AG10803 (cell line): Measurements from ENCODE around the gene MON1A.
"Not testable (repeated sequence)": the region's sequence is repeated elsewhere in the genome, so short reads cannot be mapped to it uniquely, and the experiment has no call there.

ENCODE experiments used
- DNase-seq: peaks from one replicate; pipeline ENCODE4 v3.0.0; 2010; ENCODE audit warnings: low read depth
- H3K4me3 ChIP-seq: 2 replicates; pipeline ENCODE4 v1.5.1; 2011; ENCODE audit warnings: mild to moderate bottlenecking, low read length, control low read depth
- CTCF ChIP-seq: conservative IDR thresholded peaks from 2 replicates; pipeline ENCODE4 v1.5.1; 2011; ENCODE audit warnings: mild to moderate bottlenecking, low read length, control low read depth, inconsistent platforms

Gene MON1A

GRCh38 chr3:49906073-49906743, 23.4 kb downstream of the MON1A start:
- DNase-seq = peak; percentile 46
- peak overlapping the region; percentile 45 for H3K4me3 ChIP-seq
- TF ChIP-seq CTCF = peak; percentile 65

DNA sequence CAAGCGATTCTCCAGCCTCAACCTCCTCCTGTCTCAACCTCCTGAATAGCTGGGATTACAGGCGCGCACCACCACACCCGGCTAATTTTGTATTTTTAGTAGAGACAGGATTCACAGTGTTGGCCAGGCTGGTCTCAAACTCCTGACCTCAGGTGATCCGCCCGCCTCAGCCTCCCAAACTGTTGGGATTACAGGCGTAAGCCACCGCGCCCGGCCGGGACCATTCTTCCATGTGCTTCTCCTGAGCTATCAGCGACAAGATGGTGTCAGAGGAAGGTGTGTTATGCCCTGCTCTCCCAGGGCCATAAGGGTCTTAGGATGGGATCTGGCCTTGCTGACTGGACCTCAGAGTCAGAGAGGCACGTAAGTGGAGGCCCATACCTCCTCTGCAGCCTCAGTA, 25.2 kb downstream of the MON1A start:
- not testable (repeated sequence) for DNase-seq, H3K4me3 ChIP-seq

GRCh38 chr3:49903451-49904424, 25.9 kb downstream of the MON1A start, which contains the start of gene MST1R:
MST1R (minus strand) TSS chr3:49903873; CDS start chr3:49903609, 264 bp downstream.
- DNase-seq = no peak
- peak within 1 kb of the TSS; percentile 28; the same call in 1 of the 2 replicates for H3K4me3 ChIP-seq

GRCh38 chr3:49902511-49903345, 26.9 kb downstream of the MON1A start:
- H3K4me3 ChIP-seq = no peak overlapping the region
- no peak for DNase-seq
- TF ChIP-seq CTCF = no peak

More at GRCh38 chr3:49903451-49904424, 25.9 kb downstream of the MON1A start, which contains the start of gene MST1R:
- TF ChIP-seq CTCF = no peak

GRCh38 chr3:49901366-49902339, 28.0 kb downstream of the MON1A start:
- no peak for TF ChIP-seq CTCF
- DNase-seq = peak; percentile 54
- H3K4me3 ChIP-seq = no peak overlapping the region

DNA sequence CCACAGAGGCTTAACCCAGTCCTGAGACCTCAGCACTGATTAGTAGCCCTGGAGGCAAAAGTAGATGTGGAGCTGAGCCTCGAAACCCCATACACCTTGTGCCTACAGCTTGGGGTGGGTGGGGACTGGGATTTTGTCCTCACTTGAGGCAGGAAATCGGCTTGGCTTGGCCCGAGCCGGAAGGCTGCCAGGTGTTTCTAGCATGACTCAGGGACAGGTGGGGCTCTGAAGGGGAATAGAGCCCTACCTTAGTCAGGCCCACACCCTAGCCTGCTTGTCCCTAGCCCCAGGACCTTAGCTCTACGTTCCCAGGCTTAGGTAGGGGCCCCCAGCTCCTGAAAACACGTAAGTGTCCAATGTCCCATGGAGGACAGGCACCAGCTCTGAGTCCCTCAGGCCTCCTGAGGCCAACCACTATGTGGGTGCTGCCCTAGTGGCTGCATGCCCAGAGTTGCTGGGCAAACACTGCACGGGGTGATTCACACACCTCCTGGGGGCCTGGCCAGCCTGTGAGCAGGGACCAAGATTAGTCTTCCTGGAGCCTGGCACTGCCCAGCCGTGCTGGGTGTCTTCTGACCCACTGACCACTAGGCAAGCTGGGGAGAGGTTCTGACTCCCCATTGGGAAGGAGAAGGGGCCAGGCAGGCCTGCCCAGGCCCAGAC, 29.0 kb downstream of the MON1A start:
- no peak for TF ChIP-seq CTCF
- peak; percentile 52 for DNase-seq
- H3K4me3 ChIP-seq = no peak overlapping the region
